ENCODE results near the gene ANKRD30A. TPM values are rescaled to one million over a fixed set of nuclear protein-coding genes. Genes with fewer than 3 reads are reported as not detected.
"Not testable (repeated sequence)": the region's sequence is repeated elsewhere in the genome, so short reads cannot be mapped to it uniquely, and the experiment has no call there.

The ANKRD30A gene
- total RNA-seq, 1 experiment from 2014 or later = not detected

GRCh38 chr10:37314350-37314749 lies 189.0 kb downstream of the ANKRD30A start:
- no peaks in the 10 kb centered on the region for H3K27me3 ChIP-seq (ENCODE audit: control insufficient read depth, insufficient read depth, low read length)
- DNase-seq = no peak

GRCh38 chr10:37314862-37315261 lies 189.5 kb downstream of the ANKRD30A start:
- no peaks in the 10 kb centered on the region for H3K36me3 ChIP-seq (replicated peaks; ENCODE audit: control insufficient read depth, insufficient read depth, low read length)
- no peaks in the 10 kb centered on the region for H3K27me3 ChIP-seq (ENCODE audit: control insufficient read depth, insufficient read depth, low read length)
- no peak overlapping the region for H3K4me3 ChIP-seq (ENCODE audit: insufficient read depth, low read depth, low read length)
- DNase-seq = no peak

More at GRCh38 chr10:37314350-37314749, 189.0 kb downstream of the ANKRD30A start:
- H3K36me3 ChIP-seq (replicated peaks; ENCODE audit: control insufficient read depth, insufficient read depth, low read length) = no peaks in the 10 kb centered on the region
- H3K4me3 ChIP-seq (ENCODE audit: insufficient read depth, low read depth, low read length) = no peak overlapping the region

- DNase-seq = no peak
- Histone ChIP-seq H3K27me3 (ENCODE audit: control insufficient read depth, insufficient read depth, low read length) (no peaks in the 10 kb centered on the region), H3K4me3 (ENCODE audit: insufficient read depth, low read depth, low read length) (no peak overlapping the region), H3K36me3 (replicated peaks; ENCODE audit: control insufficient read depth, insufficient read depth, low read length) (no peaks in the 10 kb centered on the region)
These were observed 219.0 kb downstream of the ANKRD30A start for GRCh38 chr10:37344413-37344812.

- Histone ChIP-seq H3K27me3 (ENCODE audit: control insufficient read depth, insufficient read depth, low read length) (no peaks in the 10 kb centered on the region), H3K4me3 (ENCODE audit: insufficient read depth, low read depth, low read length) (no peak overlapping the region), H3K36me3 (replicated peaks; ENCODE audit: control insufficient read depth, insufficient read depth, low read length) (no peaks in the 10 kb centered on the region)
- no peak for DNase-seq
These were observed 254.6 kb downstream of the ANKRD30A start for GRCh38 chr10:37379991-37380390.

GRCh38 chr10:37381271-37381670 lies 255.9 kb downstream of the ANKRD30A start:
- DNase-seq = no peak
- H3K36me3 ChIP-seq (replicated peaks; ENCODE audit: control insufficient read depth, insufficient read depth, low read length) = no peaks in the 10 kb centered on the region
- no peak overlapping the region for H3K4me3 ChIP-seq (ENCODE audit: insufficient read depth, low read depth, low read length)
- H3K27me3 ChIP-seq (ENCODE audit: control insufficient read depth, insufficient read depth, low read length) = no peaks in the 10 kb centered on the region

GRCh38 chr10:37384923-37385322 lies 259.5 kb downstream of the ANKRD30A start:
- H3K36me3 ChIP-seq (replicated peaks; ENCODE audit: control insufficient read depth, insufficient read depth, low read length) = no peaks in the 10 kb centered on the region
- H3K4me3 ChIP-seq (ENCODE audit: insufficient read depth, low read depth, low read length) = no peak overlapping the region
- DNase-seq = no peak
- H3K27me3 ChIP-seq (ENCODE audit: control insufficient read depth, insufficient read depth, low read length) = no peaks in the 10 kb centered on the region

GRCh38 chr10:37390926-37391325 lies 265.5 kb downstream of the ANKRD30A start:
- Histone ChIP-seq H3K4me3 (ENCODE audit: insufficient read depth, low read depth, low read length) (no peak overlapping the region), H3K27me3 (ENCODE audit: control insufficient read depth, insufficient read depth, low read length) (no peaks in the 10 kb centered on the region), H3K36me3 (replicated peaks; ENCODE audit: control insufficient read depth, insufficient read depth, low read length) (no peaks in the 10 kb centered on the region)
- DNase-seq = no peak

GRCh38 chr10:37400774-37401173 lies 275.4 kb downstream of the ANKRD30A start:
- not testable (repeated sequence) for H3K36me3 ChIP-seq (replicated peaks; ENCODE audit: control insufficient read depth, insufficient read depth, low read length); H3K4me3 ChIP-seq (ENCODE audit: insufficient read depth, low read depth, low read length); H3K27me3 ChIP-seq (ENCODE audit: control insufficient read depth, insufficient read depth, low read length); DNase-seq

- Histone ChIP-seq H3K36me3 (replicated peaks; ENCODE audit: control insufficient read depth, insufficient read depth, low read length) (no peaks in the 10 kb centered on the region), H3K4me3 (ENCODE audit: insufficient read depth, low read depth, low read length) (no peak overlapping the region), H3K27me3 (ENCODE audit: control insufficient read depth, insufficient read depth, low read length) (no peaks in the 10 kb centered on the region)
- no peak for DNase-seq
These were observed 275.8 kb downstream of the ANKRD30A start for GRCh38 chr10:37401225-37401624.

GRCh38 chr10:37403776-37404175 lies 278.4 kb downstream of the ANKRD30A start:
- H3K36me3 ChIP-seq (replicated peaks; ENCODE audit: control insufficient read depth, insufficient read depth, low read length) = no peaks in the 10 kb centered on the region
- DNase-seq = no peak
- H3K4me3 ChIP-seq (ENCODE audit: insufficient read depth, low read depth, low read length) = no peak overlapping the region
- no peaks in the 10 kb centered on the region for H3K27me3 ChIP-seq (ENCODE audit: control insufficient read depth, insufficient read depth, low read length)

Measured in H7 (cell line).